Measurements from ENCODE around the gene PCLAF. TPM values are rescaled to one million over a fixed set of nuclear protein-coding genes. Genes with fewer than 3 reads are reported as not detected.
"Not testable (repeated sequence)": the region's sequence is repeated elsewhere in the genome, so short reads cannot be mapped to it uniquely, and the experiment has no call there.

Gene PCLAF
- polyA plus RNA-seq, 3 donors = 36.3 to 47.8 (median 36.8) TPM

GRCh38 chr15:64333986-64334929 is 47.0 kb downstream of the PCLAF start:
- no peak for DNase-seq

GRCh38 chr15:64333516-64333915 is 47.7 kb downstream of the PCLAF start:
- no peak for DNase-seq

DNA sequence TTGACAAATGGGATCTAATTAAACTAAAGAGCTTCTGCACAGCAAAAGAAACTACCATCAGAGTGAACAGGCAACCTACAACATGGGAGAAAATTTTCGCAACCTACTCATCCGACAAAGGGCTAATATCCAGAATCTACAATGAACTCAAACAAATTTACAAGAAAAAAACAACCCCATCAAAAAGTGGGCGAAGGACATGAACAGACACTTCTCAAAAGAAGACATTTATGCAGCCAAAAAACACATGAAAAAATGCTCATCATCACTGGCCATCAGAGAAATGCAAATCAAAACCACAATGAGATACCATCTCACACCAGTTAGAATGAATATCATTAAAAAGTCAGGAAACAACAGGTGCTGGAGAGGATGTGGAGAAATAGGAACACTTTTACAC is 49.6 kb downstream of the PCLAF start:
- DNase-seq = not testable (repeated sequence)

- DNase-seq = not testable (repeated sequence)
Observed at GRCh38 chr15:64326975-64327374, 54.3 kb downstream of the PCLAF start.

GRCh38 chr15:64326458-64326857 is 54.8 kb downstream of the PCLAF start:
- DNase-seq = not testable (repeated sequence)

- DNase-seq = no peak
Observed at GRCh38 chr15:64324165-64324877, 56.9 kb downstream of the PCLAF start.

DNA sequence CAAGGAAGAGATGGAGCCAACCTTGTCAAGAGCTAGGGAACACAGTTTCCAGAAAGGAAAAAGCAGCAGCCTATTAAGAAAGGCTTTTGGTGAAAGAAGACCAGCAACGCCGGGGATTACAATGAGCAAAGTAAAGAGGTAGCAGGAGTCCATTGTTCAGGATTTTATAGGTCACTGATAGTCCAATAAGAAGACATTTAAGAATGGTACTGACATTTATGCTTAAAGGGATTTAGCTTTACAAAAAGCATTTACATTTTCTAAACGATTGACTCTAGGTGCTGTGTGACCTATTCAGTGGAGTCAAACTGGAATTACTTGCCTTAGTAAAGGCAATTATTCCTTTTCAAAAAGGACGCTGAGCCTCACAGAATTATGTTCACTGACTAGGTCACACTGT is 66.0 kb downstream of the PCLAF start:
- no peak for DNase-seq

- DNase-seq = no peak
Observed at GRCh38 chr15:64314456-64314855, 66.8 kb downstream of the PCLAF start.

Other genes starting within 250 kb of the PCLAF start
- gene SNX22, start 229.7 kb downstream of the PCLAF start, polyA plus RNA-seq (ENCODE audit: insufficient read length in 3 of 3) = 1 to 10 TPM; 1.3 to 2.5 (median 2.5) TPM
- 100 to 1,000 TPM; 508 to 641 (median 545) TPM for gene PPIB, start 218.4 kb downstream of the PCLAF start, polyA plus RNA-seq (ENCODE audit: insufficient read length in 3 of 3)
- 10 to 100 TPM; 17.9 to 23.6 (median 23.1) TPM for gene CSNK1G1, start 25.3 kb downstream of the PCLAF start, polyA plus RNA-seq (ENCODE audit: insufficient read length in 3 of 3)
- gene TRIP4, start 6.4 kb upstream of the PCLAF start, polyA plus RNA-seq (ENCODE audit: insufficient read length in 3 of 3) = 10 to 100 TPM; 35.7 to 41.3 (median 37.2) TPM
- gene ZNF609, start 79.1 kb upstream of the PCLAF start, polyA plus RNA-seq (ENCODE audit: insufficient read length in 3 of 3) = 10 to 100 TPM; 34.5 to 37.0 (median 34.9) TPM

Data from renal pelvis (tissue), 4 donors.